Right lobe of liver (tissue), 4 donors: ENCODE measurements around the gene INO80.

ENCODE experiments used
- POLR2A ChIP-seq: fragments of 450-650 bp; IDR thresholded peaks from one replicate; pipeline ENCODE4 v1.6.1; 2017; ENCODE audit warnings: antibody characterized with exemption, mild to moderate bottlenecking
- TF ChIP-seq, protein P1 (sequence below), 4 donors: fragments of 200-600 bp in 3 of 4; fragments of 450-650 bp in 1 of 4; IDR thresholded peaks; one replicate each; pipeline versions ENCODE4 v1.5.1 to v1.8.0; 2016 to 2022; ENCODE audit warnings: antibody characterized with exemption in 4 of 4, mild to moderate bottlenecking in 2 of 4
- donor health status: DM: no; HTN: no; CAD: no.
- donor health status: DM: no; HTN: no; CAD: no.
- donor health status: DM: no; HTN: yes; CAD: no.

DNA sequence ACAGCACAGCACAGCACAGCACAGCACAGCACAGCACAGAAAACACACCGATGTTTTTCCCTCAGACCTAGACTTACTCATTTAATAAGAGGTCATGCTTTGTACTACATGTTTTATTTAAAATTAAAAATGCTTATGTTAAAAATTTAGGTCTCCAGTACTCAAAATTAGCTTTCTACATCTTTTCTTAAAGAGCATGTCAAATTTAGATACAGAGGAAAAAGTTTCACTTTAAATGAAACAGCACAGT is 84.1 kb downstream of the INO80 start:
- TF ChIP-seq, protein P1, sequence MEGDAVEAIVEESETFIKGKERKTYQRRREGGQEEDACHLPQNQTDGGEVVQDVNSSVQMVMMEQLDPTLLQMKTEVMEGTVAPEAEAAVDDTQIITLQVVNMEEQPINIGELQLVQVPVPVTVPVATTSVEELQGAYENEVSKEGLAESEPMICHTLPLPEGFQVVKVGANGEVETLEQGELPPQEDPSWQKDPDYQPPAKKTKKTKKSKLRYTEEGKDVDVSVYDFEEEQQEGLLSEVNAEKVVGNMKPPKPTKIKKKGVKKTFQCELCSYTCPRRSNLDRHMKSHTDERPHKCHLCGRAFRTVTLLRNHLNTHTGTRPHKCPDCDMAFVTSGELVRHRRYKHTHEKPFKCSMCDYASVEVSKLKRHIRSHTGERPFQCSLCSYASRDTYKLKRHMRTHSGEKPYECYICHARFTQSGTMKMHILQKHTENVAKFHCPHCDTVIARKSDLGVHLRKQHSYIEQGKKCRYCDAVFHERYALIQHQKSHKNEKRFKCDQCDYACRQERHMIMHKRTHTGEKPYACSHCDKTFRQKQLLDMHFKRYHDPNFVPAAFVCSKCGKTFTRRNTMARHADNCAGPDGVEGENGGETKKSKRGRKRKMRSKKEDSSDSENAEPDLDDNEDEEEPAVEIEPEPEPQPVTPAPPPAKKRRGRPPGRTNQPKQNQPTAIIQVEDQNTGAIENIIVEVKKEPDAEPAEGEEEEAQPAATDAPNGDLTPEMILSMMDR (IDR thresholded peaks at IDR 0.05) = no peak
- TF ChIP-seq POLR2A = no peak
